SKM-1 treated with dmso at 0.1 percent for 144 hours (cell line): ENCODE measurements around the gene SORT1.
A peak's percentile ranks its signal among the peaks of the same experiment; 100 is the strongest.

Experiments
- DNase-seq: peaks from one replicate; lab custom pipeline; 2025; ENCODE audit not compliant: unreplicated experiment; lab: John Stamatoyannopoulos, UW

The SORT1 gene

GRCh38 chr1:109263597-109264378, 133.9 kb downstream of the SORT1 start:
- DNase-seq = peak; percentile 45

GRCh38 chr1:109263234-109263596, 134.5 kb downstream of the SORT1 start:
- DNase-seq = no peak

GRCh38 chr1:109262231-109263055, 135.3 kb downstream of the SORT1 start:
- no peak for DNase-seq

- DNase-seq = no peak
These were observed 136.1 kb downstream of the SORT1 start for GRCh38 chr1:109261578-109261977.

GRCh38 chr1:109261006-109261405, 136.7 kb downstream of the SORT1 start:
- DNase-seq = no peak

GRCh38 chr1:109259674-109260557, 137.8 kb downstream of the SORT1 start:
- no peak for DNase-seq
